HG03135 (cell line): Measurements from ENCODE around the gene DNM2.
"Not testable (repeated sequence)": the region's sequence is repeated elsewhere in the genome, so short reads cannot be mapped to it uniquely, and the experiment has no call there.

ENCODE experiments used
- ATAC-seq: cut with Tn5 transposase; IDR thresholded peaks from one replicate; pipeline ENCODE4 v1.9.1; 2021; ENCODE audit warnings: mild to moderate bottlenecking, moderate library complexity; ENCODE audit not compliant: unreplicated experiment

The DNM2 gene

DNA sequence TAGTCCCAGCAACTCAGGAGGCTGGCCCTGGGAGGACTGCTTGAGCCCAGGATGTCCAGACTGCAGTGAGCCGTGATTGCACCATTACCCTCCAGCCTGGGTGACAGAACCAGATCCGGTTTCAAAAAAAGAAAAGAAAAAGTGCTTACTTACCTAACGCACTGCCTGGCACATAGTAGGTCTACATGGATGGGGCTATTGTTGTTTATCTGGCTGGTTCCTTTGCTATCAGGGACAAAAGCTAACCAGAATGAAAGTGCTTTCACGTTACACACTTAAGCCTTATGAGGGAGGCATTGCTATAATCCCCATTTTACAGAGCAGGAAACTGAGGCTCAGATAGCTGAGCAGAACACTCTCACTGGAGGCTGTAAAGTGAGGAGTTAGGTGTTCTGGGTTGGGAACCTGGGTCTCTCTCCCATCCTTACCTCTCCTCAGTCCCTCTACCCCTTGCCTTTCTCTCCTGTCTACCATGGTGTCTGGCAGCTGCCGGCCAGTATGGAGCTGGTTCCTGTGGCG lies 2.8 kb downstream of the DNM2 start:
- no peak for ATAC-seq

- no peak for ATAC-seq
Measured at GRCh38 chr19:10723591-10723990, 5.7 kb downstream of the DNM2 start.

- ATAC-seq: no peak
Measured at GRCh38 chr19:10724573-10725071, 6.7 kb downstream of the DNM2 start.

- ATAC-seq: no peak
Measured at GRCh38 chr19:10725415-10725814, 7.5 kb downstream of the DNM2 start.

DNA sequence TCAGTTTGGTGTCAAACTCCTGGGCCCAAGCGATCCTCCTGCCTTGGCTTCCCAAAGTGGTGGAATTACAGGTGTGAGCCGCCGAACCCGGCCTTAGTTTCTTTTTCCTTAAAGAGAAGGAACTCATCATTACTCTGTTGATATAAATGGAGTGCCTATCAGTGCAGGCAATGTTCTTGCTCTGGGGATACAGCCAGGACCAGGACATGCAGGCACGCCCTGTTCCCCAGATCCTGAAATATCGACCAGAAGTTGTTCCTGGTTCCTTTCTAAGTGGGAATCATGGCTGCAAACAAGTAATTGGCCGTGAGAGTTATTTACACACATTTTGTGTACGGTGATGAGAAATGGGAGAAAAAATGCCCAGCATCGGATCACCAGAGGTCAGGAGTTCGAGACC lies 8.4 kb downstream of the DNM2 start:
- ATAC-seq: no peak

GRCh38 chr19:10727685-10728201 lies 9.9 kb downstream of the DNM2 start:
- ATAC-seq: no peak

DNA sequence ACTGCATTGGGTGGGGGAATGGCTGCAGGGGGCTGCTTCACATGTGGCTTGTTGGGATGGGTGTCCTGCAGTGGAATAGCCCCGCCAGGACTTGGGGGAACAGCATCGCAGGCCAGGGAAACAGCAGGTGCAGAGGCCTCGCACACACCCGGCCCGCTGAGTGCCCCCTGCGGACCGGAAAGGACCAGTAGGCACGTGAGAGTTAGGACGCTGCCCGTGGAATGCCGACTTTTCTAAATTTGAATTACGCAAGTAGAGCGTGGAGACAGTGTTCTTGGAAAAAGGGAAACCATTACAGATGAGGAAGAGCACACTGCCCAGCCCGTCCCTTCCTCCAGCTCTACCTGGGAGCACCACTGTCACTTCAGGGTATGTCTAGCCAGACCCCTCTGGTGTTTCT lies 11.5 kb downstream of the DNM2 start:
- no peak for ATAC-seq

DNA sequence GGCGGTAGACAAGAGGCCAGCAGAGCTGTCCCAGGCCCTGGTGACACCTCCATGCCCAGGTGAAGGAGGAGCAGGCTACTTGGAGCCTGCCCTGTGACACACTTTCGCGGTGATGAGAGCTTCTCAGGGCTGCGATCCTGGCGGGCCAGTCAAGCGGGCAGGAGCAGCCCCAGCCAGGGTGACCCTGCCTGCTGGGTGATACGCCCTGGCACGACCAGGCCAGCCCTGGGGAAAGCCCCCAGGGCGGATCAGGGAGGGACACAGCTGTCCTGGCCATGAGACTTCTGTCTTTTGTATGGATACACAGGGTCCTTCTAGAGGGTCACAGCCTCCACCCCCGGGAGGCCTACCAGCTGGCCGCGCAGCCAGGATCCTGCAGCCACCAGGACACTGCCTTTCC lies 13.1 kb downstream of the DNM2 start:
- ATAC-seq: no peak

DNA sequence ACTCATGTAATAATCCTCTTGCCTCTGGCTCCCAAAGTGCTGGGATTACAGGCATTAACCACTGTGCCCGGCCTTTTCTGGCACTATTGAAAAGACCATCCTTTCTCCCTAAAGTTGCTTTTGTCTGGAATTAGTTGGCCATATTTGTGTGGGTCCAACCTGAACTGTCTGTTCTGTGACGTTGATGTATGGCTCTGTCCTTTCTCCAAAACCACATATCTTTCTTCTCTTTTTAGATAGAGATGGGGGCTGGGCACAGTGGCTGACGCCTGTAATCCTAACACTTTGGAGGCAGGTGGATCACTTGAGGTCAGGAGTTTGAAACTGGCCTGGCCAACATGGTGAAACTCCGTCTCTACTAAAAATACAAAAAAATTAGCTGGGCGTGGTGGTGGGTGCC lies 17.9 kb downstream of the DNM2 start:
- ATAC-seq: no peak

- ATAC-seq: no peak
Measured at GRCh38 chr19:10736189-10736588, 18.3 kb downstream of the DNM2 start.

- ATAC-seq: no peak
Measured at GRCh38 chr19:10736916-10737551, 19.2 kb downstream of the DNM2 start.

DNA sequence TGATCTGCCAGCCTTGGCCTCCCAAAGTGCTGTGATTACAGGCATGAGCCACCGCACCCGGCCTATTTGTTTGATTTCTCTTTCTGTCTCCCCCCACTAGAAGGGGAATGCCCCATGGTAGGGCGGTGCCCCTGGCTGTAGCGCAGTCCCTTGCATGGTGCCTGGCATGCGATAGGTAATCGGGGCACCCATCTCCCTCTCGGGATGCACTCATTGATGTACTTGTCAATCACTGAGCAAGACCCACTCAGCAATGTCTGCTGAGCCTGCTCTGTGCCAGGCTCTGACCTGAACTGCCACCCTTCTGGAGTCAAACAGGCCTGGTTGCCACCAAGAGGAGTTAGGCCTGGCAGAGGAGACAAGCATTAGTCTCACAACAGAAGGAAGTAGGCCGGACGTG lies 19.8 kb downstream of the DNM2 start:
- ATAC-seq: no peak

GRCh38 chr19:10740798-10741197 lies 22.9 kb downstream of the DNM2 start:
- ATAC-seq: no peak

- no peak for ATAC-seq
Measured at GRCh38 chr19:10742476-10742875, 24.6 kb downstream of the DNM2 start.

DNA sequence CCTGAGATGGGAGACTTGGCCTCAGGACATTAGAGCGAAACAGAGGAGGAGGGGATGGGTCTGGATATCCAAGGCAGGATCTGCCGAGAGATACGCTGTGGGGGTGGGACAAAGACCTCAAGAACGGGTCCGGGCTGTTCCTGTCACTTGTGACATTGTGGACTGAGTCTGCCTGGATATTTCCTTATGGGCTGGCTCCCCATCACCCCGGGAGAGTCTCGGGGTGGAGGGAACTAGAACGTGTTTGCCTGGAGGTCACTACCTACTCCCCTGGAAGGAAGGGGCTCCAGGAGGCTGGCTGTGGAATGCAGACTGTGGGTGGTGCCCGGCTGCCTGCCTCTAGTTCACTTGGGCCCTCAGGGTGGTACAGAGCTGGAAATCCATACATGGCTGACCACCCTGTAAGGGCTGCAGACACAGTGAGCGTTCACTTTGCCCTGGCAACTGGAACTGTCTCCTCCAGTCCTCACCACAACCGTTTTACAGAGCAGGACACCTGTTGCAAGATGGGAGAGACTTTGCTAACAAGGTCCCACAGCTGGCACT lies 26.4 kb downstream of the DNM2 start:
- no peak for ATAC-seq

DNA sequence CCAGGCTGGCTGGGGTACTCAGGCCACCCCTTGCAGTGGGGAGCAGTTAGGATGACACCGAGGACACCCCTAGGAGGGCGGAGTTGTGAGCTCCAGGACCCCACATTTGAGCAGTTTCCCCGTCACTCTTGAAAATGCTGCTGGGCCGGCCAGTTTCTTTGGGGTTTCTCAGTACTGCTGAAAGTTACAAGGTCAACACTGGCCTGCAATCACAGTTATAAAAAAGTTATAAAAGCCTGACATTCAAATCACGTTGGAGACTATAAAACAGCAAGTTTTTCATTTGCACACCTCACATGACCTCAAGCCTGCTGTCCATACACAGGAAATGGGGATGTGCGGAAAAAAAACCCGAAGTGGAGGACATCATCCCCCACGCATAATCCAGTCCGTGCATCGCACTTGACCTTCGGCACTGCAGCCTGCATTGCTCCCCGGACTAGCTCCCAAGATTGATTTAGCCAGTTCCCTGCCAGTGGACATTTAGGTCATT lies 27.0 kb downstream of the DNM2 start:
- no peak for ATAC-seq

- ATAC-seq: not testable (repeated sequence)
Measured at GRCh38 chr19:10746437-10746836, 28.6 kb downstream of the DNM2 start.

- ATAC-seq: no peak
Measured at GRCh38 chr19:10747271-10747670, 29.4 kb downstream of the DNM2 start.

GRCh38 chr19:10747674-10748073 lies 29.8 kb downstream of the DNM2 start:
- no peak for ATAC-seq

GRCh38 chr19:10748195-10748926 lies 30.5 kb downstream of the DNM2 start:
- ATAC-seq: no peak

- ATAC-seq: no peak
Measured at GRCh38 chr19:10748927-10749434, 31.1 kb downstream of the DNM2 start.
